ENCODE data around the gene PDCD2L. TPM values are rescaled to one million over a fixed set of nuclear protein-coding genes. Genes with fewer than 3 reads are reported as not detected.
"Not testable (repeated sequence)": the region's sequence is repeated elsewhere in the genome, so short reads cannot be mapped to it uniquely, and the experiment has no call there.

The PDCD2L gene
- total RNA-seq, 1 donor from 2014 or later: 13.3 TPM

- H3K36me3 Mint-ChIP-seq: peaks cover 39% of the 10 kb centered on the region
- no peak for DNase-seq (ENCODE audit: extremely low spot score, unreplicated experiment)
- no peaks in the 10 kb centered on the region for H3K9me3 Mint-ChIP-seq
- H3K4me3 Mint-ChIP-seq: no peak overlapping the region
- no peak overlapping the region for H3K27ac Mint-ChIP-seq
- no peak for TF ChIP-seq CTCF (conservative IDR thresholded peaks at IDR 0.05)
- H3K4me1 Mint-ChIP-seq (ENCODE audit: unreplicated experiment): no peaks in the 10 kb centered on the region
- H3K27me3 Mint-ChIP-seq: no peaks in the 10 kb centered on the region
Measured at GRCh38 chr19:34381399-34382251, 22.6 kb upstream of the PDCD2L start.

- Mint-ChIP-seq H3K4me1 (ENCODE audit: unreplicated experiment) (no peaks in the 10 kb centered on the region), H3K27ac (no peak overlapping the region)
Measured at GRCh38 chr19:34382471-34382870, 21.7 kb upstream of the PDCD2L start.

GRCh38 chr19:34383599-34383998 lies 20.6 kb upstream of the PDCD2L start:
- H3K27ac Mint-ChIP-seq: no peak overlapping the region

More at GRCh38 chr19:34382471-34382870, 21.7 kb upstream of the PDCD2L start:
- Mint-ChIP-seq H3K4me3 (no peak overlapping the region), H3K9me3 (no peaks in the 10 kb centered on the region), H3K36me3 (peaks cover 40% of the 10 kb centered on the region), H3K27me3 (no peaks in the 10 kb centered on the region)
- no peak for DNase-seq (ENCODE audit: extremely low spot score, unreplicated experiment)
- TF ChIP-seq CTCF (conservative IDR thresholded peaks at IDR 0.05): no peak

GRCh38 chr19:34386645-34387445 lies 17.4 kb upstream of the PDCD2L start:
- Mint-ChIP-seq H3K9me3 (no peaks in the 10 kb centered on the region), H3K4me1 (ENCODE audit: unreplicated experiment) (no peaks in the 10 kb centered on the region), H3K27ac (no peak overlapping the region), H3K36me3 (peaks cover 37% of the 10 kb centered on the region), H3K27me3 (no peaks in the 10 kb centered on the region), H3K4me3 (no peak overlapping the region)
- TF ChIP-seq CTCF (conservative IDR thresholded peaks at IDR 0.05): no peak
- DNase-seq (ENCODE audit: extremely low spot score, unreplicated experiment): no peak

More at GRCh38 chr19:34383599-34383998, 20.6 kb upstream of the PDCD2L start:
- Mint-ChIP-seq H3K36me3 (peaks cover 39% of the 10 kb centered on the region), H3K4me3 (no peak overlapping the region), H3K9me3 (no peaks in the 10 kb centered on the region), H3K27me3 (no peaks in the 10 kb centered on the region), H3K4me1 (ENCODE audit: unreplicated experiment) (no peaks in the 10 kb centered on the region)
- TF ChIP-seq CTCF (conservative IDR thresholded peaks at IDR 0.05): no peak
- no peak for DNase-seq (ENCODE audit: extremely low spot score, unreplicated experiment)

GRCh38 chr19:34387446-34387810 lies 16.8 kb upstream of the PDCD2L start:
- peaks cover 37% of the 10 kb centered on the region for H3K36me3 Mint-ChIP-seq
- TF ChIP-seq CTCF (conservative IDR thresholded peaks at IDR 0.05): no peak

GRCh38 chr19:34388745-34389144 lies 15.5 kb upstream of the PDCD2L start:
- not testable (repeated sequence) for H3K27ac Mint-ChIP-seq; H3K9me3 Mint-ChIP-seq; H3K27me3 Mint-ChIP-seq; H3K4me1 Mint-ChIP-seq (ENCODE audit: unreplicated experiment); DNase-seq (ENCODE audit: extremely low spot score, unreplicated experiment); H3K4me3 Mint-ChIP-seq
- H3K36me3 Mint-ChIP-seq: peaks cover 25% of the 10 kb centered on the region

More at GRCh38 chr19:34387446-34387810, 16.8 kb upstream of the PDCD2L start:
- no peak overlapping the region for H3K4me3 Mint-ChIP-seq
- H3K27ac Mint-ChIP-seq: no peak overlapping the region
- no peak for DNase-seq (ENCODE audit: extremely low spot score, unreplicated experiment)
- no peaks in the 10 kb centered on the region for H3K9me3 Mint-ChIP-seq
- no peaks in the 10 kb centered on the region for H3K4me1 Mint-ChIP-seq (ENCODE audit: unreplicated experiment)
- H3K27me3 Mint-ChIP-seq: no peaks in the 10 kb centered on the region

Data from type B pancreatic cell (in vitro differentiated cells).